Stimulated activated CD4-positive, alpha-beta T cell treated with anti-CD3 and anti-CD28 coated beads, TNF-alpha, amount 100 ng/mL, for 4 hours (primary cell): ENCODE measurements around the gene ZFAND3.

Source experiments
- DNase-seq, 3 experiments: peaks; one replicate each; pipeline ENCODE4 v3.0.0-alpha.2; 2020; ENCODE audit warnings: low read depth in 3 of 3

Gene ZFAND3

GRCh38 chr6:38169977-38170526 is 350.5 kb downstream of the ZFAND3 start:
- no peak for DNase-seq

GRCh38 chr6:38170666-38171355 is 351.3 kb downstream of the ZFAND3 start:
- DNase-seq = no peak

GRCh38 chr6:38171997-38172738 is 352.6 kb downstream of the ZFAND3 start:
- DNase-seq = no peak

GRCh38 chr6:38172739-38173410 is 353.3 kb downstream of the ZFAND3 start:
- no peak for DNase-seq

- no peak for DNase-seq
These were observed 354.4 kb downstream of the ZFAND3 start for GRCh38 chr6:38173909-38174308.

GRCh38 chr6:38174315-38174714 is 354.8 kb downstream of the ZFAND3 start:
- DNase-seq = no peak

GRCh38 chr6:38174806-38175495 is 355.4 kb downstream of the ZFAND3 start:
- no peak for DNase-seq

- no peak for DNase-seq
These were observed 356.3 kb downstream of the ZFAND3 start for GRCh38 chr6:38175786-38176185.

- DNase-seq = no peak
These were observed 357.5 kb downstream of the ZFAND3 start for GRCh38 chr6:38176797-38177751.

- no peak for DNase-seq
These were observed 358.5 kb downstream of the ZFAND3 start for GRCh38 chr6:38177882-38178583.

GRCh38 chr6:38178584-38178886 is 359.0 kb downstream of the ZFAND3 start:
- DNase-seq = no peak

GRCh38 chr6:38179300-38179699 is 359.8 kb downstream of the ZFAND3 start:
- DNase-seq = no peak

GRCh38 chr6:38179794-38180430 is 360.4 kb downstream of the ZFAND3 start:
- no peak for DNase-seq

GRCh38 chr6:38180586-38180985 is 361.1 kb downstream of the ZFAND3 start:
- no peak for DNase-seq

GRCh38 chr6:38182426-38182825 is 362.9 kb downstream of the ZFAND3 start:
- no peak for DNase-seq

- no peak for DNase-seq
These were observed 364.5 kb downstream of the ZFAND3 start for GRCh38 chr6:38183856-38184584.

GRCh38 chr6:38184585-38185080 is 365.1 kb downstream of the ZFAND3 start:
- no peak for DNase-seq

GRCh38 chr6:38185244-38185643 is 365.7 kb downstream of the ZFAND3 start:
- no peak for DNase-seq

- no peak for DNase-seq
These were observed 366.2 kb downstream of the ZFAND3 start for GRCh38 chr6:38185752-38186151.
